GM18951 (cell line): ENCODE data around the gene ZNF419.
"Not testable (repeated sequence)": the region's sequence is repeated elsewhere in the genome, so short reads cannot be mapped to it uniquely, and the experiment has no call there.

Experiments used
- POLR2A ChIP-seq: IDR thresholded peaks from 4 replicates; pipeline ENCODE4 v1.6.1; 2011; ENCODE audit warnings: mild to moderate bottlenecking; ENCODE audit not compliant: insufficient read length, insufficient read depth; ENCODE audit errors: extremely low read depth
- in situ Hi-C: fragments of 300-500 bp; cut with MboI; formaldehyde crosslinking; loops from one replicate; pipeline ENCODE4 v1.12.0; 2022; ENCODE audit warnings: low sequenced_read_pairs, mixed read lengths, inconsistent platforms; ENCODE audit not compliant: unreplicated experiment

The ZNF419 gene

DNA sequence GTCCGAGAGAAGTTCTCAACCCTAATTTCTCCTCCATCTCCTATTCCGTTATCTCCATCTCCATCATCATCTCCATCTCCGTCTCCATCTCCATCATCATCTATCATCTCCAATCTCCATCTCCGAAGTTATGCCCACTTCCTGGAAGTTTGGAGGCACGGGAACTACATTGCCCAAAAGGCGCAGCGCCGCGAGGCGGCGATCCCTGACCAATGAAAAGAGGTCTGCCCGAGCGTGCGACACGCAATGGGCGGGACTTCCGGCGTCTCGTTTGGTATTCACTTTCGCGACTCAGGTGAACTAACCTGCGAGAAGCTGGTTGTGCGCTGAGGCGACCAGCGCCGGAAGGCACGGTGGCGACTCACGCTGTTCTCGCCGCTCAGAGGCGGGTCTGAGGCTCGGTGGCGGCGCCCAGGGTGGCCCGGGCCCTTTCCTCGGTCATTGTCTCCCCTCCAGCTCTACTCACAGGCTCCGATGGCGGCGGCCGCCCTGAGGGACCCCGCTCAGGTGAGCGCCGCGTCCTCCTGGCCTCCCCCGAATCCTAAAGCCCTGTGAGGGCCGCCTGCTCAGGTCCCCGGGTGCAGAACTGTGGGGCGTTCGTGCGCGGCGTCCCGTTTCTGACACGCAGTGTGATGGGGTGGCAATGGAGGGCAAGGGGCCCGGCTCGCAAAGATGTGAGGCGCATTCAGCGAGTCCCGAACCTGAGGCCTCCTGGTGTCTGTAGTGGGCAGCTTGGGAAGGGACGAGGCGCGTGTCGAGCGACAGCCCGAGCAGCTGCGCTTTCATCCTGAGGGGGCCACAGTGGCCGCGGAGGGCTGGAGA, at the start of gene ZNF419:
Gene ZNF419 (plus strand): TSS at position 274 of the 822 bp plus-strand sequence. CDS start 201 bp downstream, at position 475.
- TF ChIP-seq POLR2A, result peak; percentile 67
- in situ Hi-C loops, result not testable (repeated sequence)

DNA sequence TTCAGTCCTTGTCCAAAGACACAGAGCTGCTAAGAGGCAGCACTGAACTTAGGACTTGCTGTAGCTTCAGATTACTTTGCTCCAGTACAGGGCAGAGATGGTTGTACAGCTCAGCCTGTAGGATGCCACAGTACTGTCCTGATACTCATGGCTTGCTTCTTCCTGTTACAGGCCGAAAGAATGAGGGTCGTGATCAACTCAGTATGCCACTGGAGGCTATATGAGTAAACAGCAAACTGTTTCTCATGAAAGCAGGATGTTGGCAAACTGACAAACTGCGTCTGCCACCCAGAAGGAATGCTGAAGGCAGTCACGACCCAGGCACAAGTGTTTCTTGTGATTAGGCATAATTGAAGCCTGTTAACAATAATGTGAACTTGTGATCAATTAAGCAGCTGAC, 49.6 kb upstream of the ZNF419 start:
- in situ Hi-C loops, result no loop called here
- TF ChIP-seq POLR2A, result no peak

DNA sequence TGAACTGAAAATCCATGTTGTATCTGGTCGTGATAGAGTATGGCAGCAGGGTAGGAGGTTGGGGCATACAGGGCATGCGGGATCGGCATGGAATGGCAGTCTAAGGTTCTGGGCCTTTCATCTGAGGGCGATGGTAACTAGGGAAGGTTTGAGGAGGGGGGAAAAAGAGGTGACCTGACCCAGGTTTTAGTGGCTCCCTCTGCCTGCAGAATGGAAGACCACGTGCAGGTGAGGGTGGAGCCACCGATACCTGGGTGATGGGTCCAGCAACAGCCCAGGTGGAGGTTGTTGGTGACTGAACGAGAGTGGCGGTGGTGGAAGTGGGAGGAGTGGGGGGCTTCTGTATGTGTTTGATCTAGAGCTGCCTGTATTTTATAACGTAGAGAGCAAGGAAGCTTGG, 48.6 kb upstream of the ZNF419 start:
- in situ Hi-C loops, result no loop called here
- TF ChIP-seq POLR2A, result no peak

DNA sequence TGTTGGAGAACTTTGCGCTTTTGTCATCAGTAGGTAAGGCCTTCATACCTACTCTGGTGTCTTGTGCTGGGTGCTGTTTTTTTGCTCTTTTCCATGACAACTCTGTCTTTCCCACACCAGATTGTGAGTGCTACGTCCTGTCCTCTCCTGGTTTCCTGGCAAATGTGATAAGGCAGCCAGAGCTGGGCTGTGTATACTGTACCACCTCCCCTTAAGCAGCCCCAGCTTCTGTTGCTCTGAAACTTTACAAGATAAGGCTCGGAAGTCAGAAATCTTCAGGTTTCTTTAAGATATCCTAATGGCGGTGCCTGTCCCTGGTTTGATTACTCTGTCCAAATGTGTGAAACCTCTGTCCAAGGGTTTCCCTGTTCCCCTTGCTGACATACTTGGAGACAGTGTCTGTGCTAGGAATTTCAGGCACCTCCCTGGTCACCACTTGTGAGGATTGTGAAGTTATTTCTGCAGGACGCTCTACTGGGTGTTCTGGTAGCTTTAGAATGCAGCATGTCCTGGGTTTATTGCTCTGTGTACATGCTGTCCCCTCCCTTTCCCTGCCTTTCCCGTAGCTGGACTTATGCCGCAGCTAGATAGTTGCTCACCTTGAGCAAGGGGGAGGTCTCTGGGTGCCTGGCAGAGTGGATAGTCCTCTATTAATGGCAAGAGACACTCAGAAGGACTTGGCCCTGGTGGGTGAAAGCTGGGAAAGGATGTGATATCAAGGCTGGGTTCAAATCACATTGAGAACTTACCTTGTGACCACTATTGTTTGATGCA, 45.4 kb upstream of the ZNF419 start:
- TF ChIP-seq POLR2A, result no peak
- in situ Hi-C loops, result no loop called here

DNA sequence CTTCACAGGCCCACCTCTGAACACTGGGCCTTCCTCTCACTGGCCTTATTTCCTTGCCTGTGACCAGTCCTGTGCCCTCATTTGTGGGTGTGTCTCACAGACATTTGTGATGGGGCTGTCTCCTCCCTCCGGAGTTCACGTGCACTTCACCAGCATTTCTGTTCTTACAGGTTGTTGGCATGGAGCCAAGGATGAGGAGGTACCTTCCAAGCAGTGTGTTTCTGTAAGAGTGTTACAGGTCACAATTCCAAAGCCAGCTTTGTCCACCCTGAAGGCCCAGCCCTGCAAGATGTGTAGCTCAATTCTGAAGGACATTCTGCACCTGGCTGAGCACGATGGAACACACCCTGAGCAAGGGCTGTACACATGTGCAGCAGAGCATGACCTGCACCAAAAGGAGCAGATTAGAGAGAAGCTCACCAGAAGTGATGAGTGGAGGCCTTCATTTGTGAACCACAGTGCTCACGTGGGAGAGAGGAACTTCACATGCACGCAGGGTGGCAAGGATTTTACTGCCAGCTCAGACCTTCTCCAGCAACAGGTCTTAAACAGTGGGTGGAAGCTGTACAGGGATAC, 44.3 kb upstream of the ZNF419 start:
- TF ChIP-seq POLR2A, result no peak
- in situ Hi-C loops, result no loop called here

DNA sequence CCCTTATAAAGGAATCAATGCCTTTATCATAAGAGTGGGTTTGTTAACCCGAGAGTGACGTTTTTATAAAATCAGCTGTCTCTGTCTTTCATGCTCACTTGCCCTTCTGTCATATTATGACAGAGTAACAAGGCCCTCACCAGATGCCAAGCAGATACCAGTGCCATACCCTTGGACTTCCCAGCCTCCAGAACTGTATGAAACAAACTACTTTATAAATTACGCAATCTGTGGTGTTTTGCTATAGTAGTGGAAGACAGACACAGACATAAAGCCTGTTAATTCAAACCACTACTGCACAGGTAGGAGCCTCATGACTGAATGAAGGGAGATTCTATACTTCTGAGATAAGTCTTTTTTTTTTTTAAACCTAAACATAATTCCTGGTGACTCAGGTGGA, 35.2 kb upstream of the ZNF419 start:
- no peak for TF ChIP-seq POLR2A
- in situ Hi-C loops, result no loop called here

DNA sequence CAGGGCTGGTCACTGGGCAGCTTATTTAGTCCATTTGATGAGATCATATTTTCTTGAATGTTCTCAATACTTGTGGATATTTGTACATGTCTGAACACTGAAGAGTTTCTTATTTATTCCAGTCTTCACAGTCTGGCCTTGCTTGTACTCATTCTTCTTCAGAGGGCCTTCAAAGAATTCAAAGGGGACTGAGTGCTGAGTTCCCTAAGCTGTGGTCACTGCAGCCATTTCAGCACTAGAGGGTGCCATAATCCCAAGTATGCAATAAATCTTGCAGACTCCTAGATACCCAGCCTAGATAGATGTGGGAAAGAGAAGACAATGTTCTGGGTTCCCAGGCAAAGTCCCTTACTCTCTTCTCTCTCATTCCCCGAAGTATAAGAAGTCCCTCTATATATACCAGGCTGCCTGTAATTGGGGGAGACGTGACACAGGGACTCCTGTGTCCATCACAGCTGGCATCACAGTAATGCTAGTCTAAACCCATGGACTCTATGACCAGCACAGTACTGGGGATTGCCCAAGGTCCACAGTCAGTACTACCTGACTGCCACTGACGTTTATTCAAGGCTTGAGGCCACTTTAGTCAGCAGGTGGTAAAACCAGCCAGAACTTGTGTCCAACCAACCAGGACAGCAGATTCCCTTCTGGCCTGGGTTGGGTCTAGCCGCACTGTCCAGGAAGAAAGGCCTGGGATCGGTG, 21.7 kb upstream of the ZNF419 start:
- in situ Hi-C loops, result no loop called here
- TF ChIP-seq POLR2A, result no peak

DNA sequence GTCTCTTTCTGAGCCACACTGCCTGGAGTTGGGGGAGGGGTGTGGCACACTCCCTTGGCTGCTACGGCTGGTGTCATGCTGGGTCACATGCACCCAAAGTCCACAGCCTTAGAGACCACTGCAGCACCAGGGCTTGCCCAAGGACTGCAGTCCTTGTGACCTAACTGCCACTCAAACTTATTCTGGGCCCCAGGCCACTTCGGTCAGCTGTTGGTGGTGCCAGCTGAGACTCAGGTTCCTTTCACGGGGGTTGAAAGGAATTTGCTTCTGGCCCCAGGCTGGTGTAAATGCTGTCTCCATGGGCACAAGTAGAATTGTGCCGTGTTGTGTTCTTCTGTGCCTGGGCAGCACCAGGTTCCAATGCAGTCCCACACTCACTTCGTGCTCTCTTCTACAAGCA, 21.1 kb upstream of the ZNF419 start:
- in situ Hi-C loops, result no loop called here

DNA sequence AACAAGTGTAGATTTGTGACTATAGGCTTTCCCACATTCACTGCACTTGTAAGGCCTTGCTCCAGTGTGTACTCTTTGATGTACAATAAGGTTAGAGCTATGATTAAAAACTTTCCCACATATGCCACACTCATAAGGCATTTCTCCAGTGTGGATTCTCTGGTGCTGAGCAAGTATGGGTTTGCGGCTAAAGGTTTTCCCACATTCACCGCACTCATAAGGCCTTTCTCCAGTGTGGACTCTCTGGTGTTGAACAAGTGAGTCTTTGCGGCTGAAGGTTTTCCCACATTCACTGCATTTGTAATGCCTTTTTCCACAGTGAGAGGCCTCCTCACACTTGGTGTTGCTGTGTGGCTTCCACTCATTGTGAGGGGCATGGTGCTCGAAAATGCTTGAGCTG, 13.9 kb upstream of the ZNF419 start:
- in situ Hi-C loops, result no loop called here
- no peak for TF ChIP-seq POLR2A

More for the DNA sequence above, 21.1 kb upstream of the ZNF419 start:
- TF ChIP-seq POLR2A, result no peak

DNA sequence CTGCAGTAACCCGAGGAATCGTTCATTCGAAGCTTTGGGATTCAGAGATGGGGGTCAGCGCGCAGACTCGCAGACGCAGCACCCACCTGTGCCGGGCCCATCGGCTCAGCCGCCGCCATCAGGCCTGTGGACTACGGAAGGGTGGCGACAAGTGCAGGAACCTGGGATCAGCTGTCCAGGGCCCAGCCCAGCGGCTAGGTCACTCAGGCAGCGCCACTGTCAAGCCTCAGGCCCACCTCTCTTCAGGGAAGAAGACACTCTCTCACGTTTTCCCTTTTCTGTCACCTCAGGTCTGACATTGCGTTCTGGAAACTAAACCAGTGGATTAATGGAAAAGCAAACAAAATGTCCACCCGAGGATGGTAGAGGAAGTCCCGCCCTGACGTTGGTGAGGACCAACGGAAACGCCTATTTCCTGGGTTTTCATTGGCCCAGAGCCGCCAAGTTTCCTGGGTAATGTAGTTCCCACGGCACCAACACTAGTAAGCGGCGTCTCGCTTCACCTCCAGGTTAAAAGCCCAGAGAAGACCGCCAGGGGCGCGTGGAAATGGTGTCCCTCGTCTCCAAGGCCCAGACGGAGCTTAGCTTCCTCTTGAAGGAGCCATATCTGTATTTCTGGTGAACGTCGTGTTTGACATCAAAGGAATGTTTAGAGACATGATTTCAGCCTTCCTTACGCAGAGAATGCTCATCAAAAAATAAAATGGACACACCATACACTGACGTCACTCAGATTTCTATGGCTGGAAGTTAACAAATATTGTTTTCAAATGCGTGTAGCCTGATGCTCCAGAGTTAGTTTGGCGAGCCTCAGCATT, 10.2 kb upstream of the ZNF419 start, which contains the start of gene ZNF772:
Gene ZNF772 (minus strand): TSS at position 376 of the 818 bp plus-strand sequence. CDS start 257 bp downstream, at position 119.
- peak; percentile 46 for TF ChIP-seq POLR2A
- in situ Hi-C loops, result no loop called here

DNA sequence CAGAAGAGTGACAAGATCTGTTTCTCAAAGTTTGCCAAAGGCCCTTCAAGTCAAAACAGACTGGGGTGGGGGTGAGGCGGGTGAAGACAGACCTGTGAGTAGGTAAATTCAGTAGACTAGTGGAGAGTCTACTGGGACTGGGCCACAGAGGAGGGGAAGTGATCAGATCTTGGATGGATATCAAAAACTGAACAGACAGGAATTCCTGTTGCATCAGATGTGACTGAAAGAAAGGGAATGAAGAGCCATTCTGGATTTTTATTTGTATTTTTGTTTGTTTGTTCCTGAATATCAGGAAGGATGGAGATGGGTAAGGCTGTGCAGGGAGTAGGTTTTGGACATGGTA, 722 bp downstream of the ZNF419 start:
- in situ Hi-C loops, result not testable (repeated sequence)

DNA sequence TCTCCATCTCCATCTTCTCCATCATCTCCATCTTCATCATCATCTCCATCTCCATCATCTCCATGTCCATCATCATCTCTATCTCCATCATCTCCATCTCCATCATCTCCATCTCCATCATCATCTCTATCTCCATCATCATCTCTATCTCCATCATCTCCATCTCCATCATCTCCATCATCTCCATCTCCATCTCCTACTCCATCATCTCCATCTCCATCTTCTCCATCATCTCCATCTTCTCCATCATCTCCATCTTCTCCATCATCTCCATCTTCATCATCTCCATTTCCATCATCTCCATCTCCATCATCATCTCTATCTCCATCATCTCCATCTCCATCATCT, 11.8 kb downstream of the ZNF419 start:
- in situ Hi-C loops, result not testable (repeated sequence)
